Hepatocyte (in vitro differentiated cells): ENCODE measurements around the gene RCBTB2. TPM values are rescaled to one million over a fixed set of nuclear protein-coding genes. Genes with fewer than 3 reads are reported as not detected.
"Not testable (repeated sequence)": the region's sequence is repeated elsewhere in the genome, so short reads cannot be mapped to it uniquely, and the experiment has no call there.

ENCODE experiments used
- DNase-seq: peaks from one replicate; pipeline ENCODE4 v3.0.0-alpha.2; 2016; ENCODE audit warnings: low spot score
- H2AFZ ChIP-seq: fragments of 200-600 bp; sonication (generic); 2 replicates; pipeline ENCODE4 v1.6.0; 2016; ENCODE audit warnings: antibody characterized with exemption, mild to moderate bottlenecking
- H3K27ac ChIP-seq: fragments of 200-600 bp; sonication (generic); 2 replicates; pipeline ENCODE4 v1.5.1; 2016; ENCODE audit warnings: mild to moderate bottlenecking
- H3K27me3 ChIP-seq: fragments of 200-600 bp; sonication (generic); 2 replicates; pipeline ENCODE4 v1.6.1; 2016
- H3K36me3 ChIP-seq: fragments of 200-600 bp; sonication (generic); replicated peaks from 2 replicates; pipeline ENCODE4 v1.5.1; 2016; ENCODE audit warnings: low read depth; ENCODE audit not compliant: insufficient read depth
- H3K4me1 ChIP-seq: fragments of 200-600 bp; sonication (generic); 2 replicates; pipeline ENCODE4 v1.5.1; 2016; ENCODE audit warnings: mild to moderate bottlenecking, moderate library complexity; ENCODE audit not compliant: insufficient read depth
- H3K4me2 ChIP-seq: fragments of 200-600 bp; sonication (generic); 2 replicates; pipeline ENCODE4 v1.6.0; 2016
- H3K4me3 ChIP-seq: fragments of 200-600 bp; sonication (generic); 2 replicates; pipeline ENCODE4 v1.5.1; 2016; ENCODE audit warnings: mild to moderate bottlenecking
- H3K79me2 ChIP-seq: fragments of 200-600 bp; sonication (generic); 2 replicates; pipeline ENCODE4 v1.6.0; 2017; ENCODE audit warnings: mild to moderate bottlenecking
- H3K9me2 ChIP-seq: fragments of 200-600 bp; sonication (generic); replicated peaks from 2 replicates; pipeline ENCODE4 v1.6.0; 2017; ENCODE audit warnings: mild to moderate bottlenecking; ENCODE audit not compliant: insufficient read depth
- H3K9me3 ChIP-seq: fragments of 200-600 bp; sonication (generic); 2 replicates; pipeline ENCODE4 v1.5.1; 2016; ENCODE audit warnings: low read depth, mild to moderate bottlenecking
- H4K20me1 ChIP-seq: fragments of 200-600 bp; sonication (generic); 2 replicates; pipeline ENCODE4 v1.6.0; 2016; ENCODE audit warnings: mild to moderate bottlenecking; ENCODE audit not compliant: insufficient read depth, poor library complexity, severe bottlenecking
- CTCF ChIP-seq: fragments of 200-600 bp; sonication (generic); IDR thresholded peaks from 2 replicates; pipeline ENCODE4 v1.5.1; 2016; ENCODE audit warnings: antibody characterized with exemption, mild to moderate bottlenecking; ENCODE audit not compliant: poor library complexity
- EZH2 ChIP-seq: fragments of 200-600 bp; sonication (generic); IDR thresholded peaks from 2 replicates; pipeline ENCODE4 v1.6.1; 2016; ENCODE audit warnings: antibody characterized with exemption, mild to moderate bottlenecking, borderline replicate concordance
- EZH2phosphoT487 ChIP-seq: fragments of 200-600 bp; sonication (generic); IDR thresholded peaks from one replicate; pipeline ENCODE4 v1.6.1; 2018; ENCODE audit warnings: antibody characterized with exemption, mild to moderate bottlenecking, low read depth, moderate library complexity; ENCODE audit not compliant: unreplicated experiment, severe bottlenecking
- WGBS: methylation state at CpG from one replicate; pipeline ENCODE4 v1.1.6; 2016; ENCODE audit warnings: low lambda C conversion rate; ENCODE audit errors: missing lambda C conversion rate; 5-methylcytosine and 5-hydroxymethylcytosine counted together
- polyA plus RNA-seq: library from polyadenylated mRNA; unstranded; fragments of >200 nt; fragmentation: Nextera tagmentation; extraction: Ambion mirVana; gene quantifications from 2 replicates; pipeline ENCODE4 v1.2.1, GENCODE V29; 2016
- total RNA-seq: library from RNA; depleted of rRNA; stranded (reverse); fragments of >200 nt; gene quantifications from 2 replicates; pipeline ENCODE4 v1.2.3, GENCODE V29; 2014

Gene RCBTB2
- total and polyA plus RNA-seq, 2 experiments from 2014 or later, result 8.8 to 12.2 TPM

- DNase-seq, result no peak
- H3K36me3 ChIP-seq, result no peaks in the 10 kb centered on the region
- H4K20me1 ChIP-seq, result no peaks in the 10 kb centered on the region
- peaks cover 4% of the 10 kb centered on the region for H3K79me2 ChIP-seq
- 98% methylated on average over 10 of the region's 10 CpGs for WGBS
- no peaks in the 10 kb centered on the region for H3K27me3 ChIP-seq
- no peak overlapping the region for H2AFZ ChIP-seq
- no peak overlapping the region for H3K4me3 ChIP-seq
- no peak overlapping the region for H3K4me2 ChIP-seq
- H3K9me2 ChIP-seq, result no peaks in the 10 kb centered on the region
- TF ChIP-seq EZH2 (no peak), EZH2phosphoT487 (no peak), CTCF (no peak)
- H3K4me1 ChIP-seq, result no peaks in the 10 kb centered on the region
- no peaks in the 10 kb centered on the region for H3K9me3 ChIP-seq
- H3K27ac ChIP-seq, result no peak overlapping the region
Measured at GRCh38 chr13:48456546-48456945, 76.3 kb downstream of the RCBTB2 start.

- peaks cover 17% of the 10 kb centered on the region for H3K79me2 ChIP-seq
- H3K4me1 ChIP-seq, H3K4me2 ChIP-seq, H2AFZ ChIP-seq, H3K9me2 ChIP-seq, H3K4me3 ChIP-seq, H3K27me3 ChIP-seq, H3K36me3 ChIP-seq, DNase-seq, H4K20me1 ChIP-seq, H3K27ac ChIP-seq: not testable (repeated sequence)
- peaks cover 10% of the 10 kb centered on the region for H3K9me3 ChIP-seq
Measured at GRCh38 chr13:48451196-48451595, 81.7 kb downstream of the RCBTB2 start.

GRCh38 chr13:48449656-48450055, 83.2 kb downstream of the RCBTB2 start:
- WGBS, result 55% methylated on average over 2 of the region's 2 CpGs
- Histone ChIP-seq H3K4me1 (no peaks in the 10 kb centered on the region), H3K36me3 (no peaks in the 10 kb centered on the region), H4K20me1 (no peaks in the 10 kb centered on the region), H2AFZ (no peak overlapping the region), H3K9me3 (peaks cover 10% of the 10 kb centered on the region), H3K4me2 (no peak overlapping the region), H3K79me2 (peaks cover 17% of the 10 kb centered on the region), H3K27me3 (no peaks in the 10 kb centered on the region), H3K9me2 (no peaks in the 10 kb centered on the region), H3K27ac (no peak overlapping the region), H3K4me3 (no peak overlapping the region)
- DNase-seq, result no peak
- TF ChIP-seq EZH2phosphoT487 (no peak), CTCF (no peak), EZH2 (no peak)

- Histone ChIP-seq H3K9me3 (peaks cover 10% of the 10 kb centered on the region), H4K20me1 (no peaks in the 10 kb centered on the region), H2AFZ (no peak overlapping the region), H3K4me3 (no peak overlapping the region), H3K4me2 (no peak overlapping the region), H3K36me3 (no peaks in the 10 kb centered on the region), H3K27ac (no peak overlapping the region), H3K79me2 (peaks cover 17% of the 10 kb centered on the region), H3K4me1 (no peaks in the 10 kb centered on the region), H3K27me3 (no peaks in the 10 kb centered on the region), H3K9me2 (no peaks in the 10 kb centered on the region)
- 75% methylated on average over 6 of the region's 6 CpGs for whole genome bisulfite sequencing
- TF ChIP-seq EZH2 (no peak), EZH2phosphoT487 (no peak)
- no peak for DNase-seq
Measured at GRCh38 chr13:48448959-48449614, 83.8 kb downstream of the RCBTB2 start.
